ENCODE data around the gene PIP5K1A.
"Not testable (repeated sequence)": the region's sequence is repeated elsewhere in the genome, so short reads cannot be mapped to it uniquely, and the experiment has no call there.

PIP5K1A gene

GRCh38 chr1:151246786-151247185 is 48.4 kb downstream of the PIP5K1A start:
- in situ Hi-C loops (cut with HindIII; ENCODE audit: low sequenced_read_pairs): loop anchor here (5.0 to 10.0 kb wide), 2 partner anchors 39 to 78 kb away; partner anchors contain the start of gene PI4KB

- in situ Hi-C loops (cut with HindIII; ENCODE audit: low sequenced_read_pairs): no loop called here
These were observed 53.5 kb downstream of the PIP5K1A start for GRCh38 chr1:151251656-151252470.

DNA sequence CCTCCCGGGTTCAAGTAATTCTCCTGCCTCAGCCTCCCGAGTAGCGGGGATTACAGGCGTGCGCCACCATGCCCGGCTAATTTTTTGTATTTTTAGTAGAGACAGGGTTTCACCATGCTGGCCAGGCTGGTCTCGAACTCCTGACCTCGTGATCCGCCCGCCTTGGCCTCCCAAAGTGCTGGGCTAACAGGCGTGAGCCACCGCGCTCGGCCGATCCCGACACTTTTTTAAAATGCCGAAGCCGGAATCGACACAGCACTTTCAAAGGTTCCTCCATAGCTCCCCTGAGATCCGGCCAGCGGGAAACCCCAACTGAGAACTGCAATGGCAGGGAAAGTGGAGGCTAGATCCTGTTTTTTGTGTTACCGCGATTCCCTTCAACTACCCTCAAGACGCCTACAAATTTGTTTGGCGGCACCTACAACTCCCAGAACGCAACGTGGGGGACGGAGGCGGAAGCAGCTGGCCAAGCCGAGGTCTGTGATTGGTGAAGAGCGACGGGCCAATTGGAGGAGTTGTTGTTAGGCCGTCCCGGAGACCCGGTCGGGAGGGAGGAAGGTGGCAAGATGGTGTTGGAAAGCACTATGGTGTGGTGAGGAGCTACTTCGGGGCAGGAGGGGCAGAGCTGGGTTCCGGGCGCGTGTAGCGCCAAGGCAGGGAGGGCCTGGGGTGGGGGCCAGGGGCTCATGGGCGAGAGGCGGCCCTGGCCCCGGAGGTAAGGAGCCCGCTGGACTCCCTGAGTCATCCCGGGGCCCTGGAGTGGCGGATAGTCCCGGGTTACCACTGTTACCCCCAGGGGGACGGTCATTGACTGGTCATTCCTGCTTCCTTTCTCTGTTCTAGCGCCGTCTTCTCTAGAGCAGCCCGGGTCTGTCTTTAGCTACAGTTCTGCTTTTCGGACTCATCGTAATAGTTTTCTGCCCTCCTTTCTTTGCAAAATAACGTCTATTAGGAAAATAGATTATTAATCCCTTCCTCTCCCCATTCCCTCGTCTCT is 56.2 kb downstream of the PIP5K1A start, which contains the start of gene PSMD4:
Gene PSMD4, plus strand, starts transcription at position 518 of the 997 bp plus-strand sequence. Its CDS starts 49 bp downstream, at position 567.
- in situ Hi-C loops (cut with HindIII; ENCODE audit: low sequenced_read_pairs): no loop called here

DNA sequence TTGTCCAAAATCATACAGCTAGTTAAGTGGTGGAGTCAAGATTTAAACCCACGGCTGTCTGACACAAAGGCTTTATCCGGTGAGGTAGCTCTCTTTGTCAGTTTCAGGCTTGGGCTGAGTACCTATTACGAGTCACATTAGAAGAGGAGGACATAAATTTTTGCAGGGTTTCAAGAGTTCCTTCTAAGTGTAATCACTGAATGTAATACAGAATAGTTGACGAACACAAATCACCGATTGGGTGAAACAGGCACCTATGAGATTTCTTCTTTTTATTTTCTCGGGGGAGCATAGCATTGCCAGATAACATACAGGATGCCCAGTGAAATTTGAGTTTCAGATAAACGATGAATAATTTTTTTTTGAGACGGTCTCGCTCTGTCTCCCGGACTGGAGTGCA is 57.0 kb downstream of the PIP5K1A start:
- in situ Hi-C loops (cut with HindIII; ENCODE audit: low sequenced_read_pairs): no loop called here

- in situ Hi-C loops (cut with HindIII; ENCODE audit: low sequenced_read_pairs): no loop called here
These were observed 61.0 kb downstream of the PIP5K1A start for GRCh38 chr1:151259351-151259750.

DNA sequence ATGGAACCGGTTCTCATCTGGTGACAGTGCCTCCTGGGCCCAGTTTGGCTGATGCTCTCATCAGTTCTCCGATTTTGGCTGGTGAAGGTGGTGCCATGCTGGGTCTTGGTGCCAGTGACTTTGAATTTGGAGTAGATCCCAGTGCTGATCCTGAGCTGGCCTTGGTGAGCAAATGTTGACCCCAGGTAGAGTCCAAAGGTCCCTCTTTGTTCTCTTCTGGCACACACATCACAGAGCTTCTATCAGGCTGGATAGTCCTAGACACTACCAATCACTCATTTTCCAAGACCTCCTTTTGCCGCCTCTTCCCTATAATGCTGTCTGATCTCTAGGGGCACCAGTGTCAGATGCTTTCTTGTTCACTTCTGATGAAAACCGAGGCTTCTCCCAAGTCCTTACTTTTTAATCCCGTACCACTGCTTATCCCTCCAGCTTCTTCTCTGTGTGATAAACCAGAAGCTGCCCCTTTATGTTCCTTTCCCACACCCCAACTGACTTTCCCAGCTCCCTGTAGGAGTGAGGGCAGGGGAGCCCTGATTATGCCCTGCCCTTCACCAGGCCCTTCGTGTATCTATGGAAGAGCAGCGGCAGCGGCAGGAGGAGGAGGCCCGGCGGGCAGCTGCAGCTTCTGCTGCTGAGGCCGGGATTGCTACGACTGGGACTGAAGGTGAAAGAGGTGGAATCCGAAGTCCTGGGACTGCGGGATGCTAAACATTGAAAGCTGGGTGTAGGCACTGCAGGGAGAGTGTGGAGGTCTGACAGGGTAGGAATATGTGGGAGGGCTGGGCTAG is 67.3 kb downstream of the PIP5K1A start:
- in situ Hi-C loops (cut with HindIII; ENCODE audit: low sequenced_read_pairs): no loop called here

DNA sequence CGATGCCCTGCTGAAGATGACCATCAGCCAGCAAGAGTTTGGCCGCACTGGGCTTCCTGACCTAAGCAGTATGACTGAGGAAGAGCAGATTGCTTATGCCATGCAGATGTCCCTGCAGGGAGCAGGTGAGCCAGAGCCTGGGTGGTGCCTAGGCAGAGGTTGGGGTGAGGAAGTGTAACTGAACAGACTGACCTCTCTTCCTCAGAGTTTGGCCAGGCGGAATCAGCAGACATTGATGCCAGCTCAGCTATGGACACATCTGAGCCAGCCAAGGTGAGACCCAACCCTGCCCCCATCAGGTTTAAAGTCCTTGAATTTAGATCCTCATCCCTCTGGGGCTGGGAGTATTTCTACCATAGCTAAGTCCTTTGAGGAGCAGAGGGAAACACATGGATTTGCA is 68.0 kb downstream of the PIP5K1A start:
- in situ Hi-C loops (cut with HindIII; ENCODE audit: low sequenced_read_pairs): no loop called here

DNA sequence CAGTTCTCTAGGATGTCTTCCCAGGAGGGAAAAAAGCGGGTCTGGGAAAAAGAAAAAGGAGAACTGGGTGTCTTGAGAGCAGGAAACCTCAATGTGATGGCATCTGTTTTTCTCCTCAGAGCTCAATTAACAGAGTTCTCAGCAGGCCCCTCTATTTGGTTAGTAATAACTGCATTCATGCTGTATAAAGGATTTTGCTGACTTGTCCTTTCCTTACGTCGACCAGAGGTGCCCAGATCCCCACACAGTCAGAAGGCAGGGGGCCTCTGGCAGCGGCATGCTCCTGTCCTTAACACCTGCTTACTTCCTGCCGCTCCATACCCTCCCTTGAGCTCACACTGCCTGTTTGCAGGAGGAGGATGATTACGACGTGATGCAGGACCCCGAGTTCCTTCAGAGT is 68.5 kb downstream of the PIP5K1A start:
- in situ Hi-C loops (cut with HindIII; ENCODE audit: low sequenced_read_pairs): no loop called here

- in situ Hi-C loops (cut with HindIII; ENCODE audit: low sequenced_read_pairs): no loop called here
These were observed 69.4 kb downstream of the PIP5K1A start for GRCh38 chr1:151267760-151268159.

DNA sequence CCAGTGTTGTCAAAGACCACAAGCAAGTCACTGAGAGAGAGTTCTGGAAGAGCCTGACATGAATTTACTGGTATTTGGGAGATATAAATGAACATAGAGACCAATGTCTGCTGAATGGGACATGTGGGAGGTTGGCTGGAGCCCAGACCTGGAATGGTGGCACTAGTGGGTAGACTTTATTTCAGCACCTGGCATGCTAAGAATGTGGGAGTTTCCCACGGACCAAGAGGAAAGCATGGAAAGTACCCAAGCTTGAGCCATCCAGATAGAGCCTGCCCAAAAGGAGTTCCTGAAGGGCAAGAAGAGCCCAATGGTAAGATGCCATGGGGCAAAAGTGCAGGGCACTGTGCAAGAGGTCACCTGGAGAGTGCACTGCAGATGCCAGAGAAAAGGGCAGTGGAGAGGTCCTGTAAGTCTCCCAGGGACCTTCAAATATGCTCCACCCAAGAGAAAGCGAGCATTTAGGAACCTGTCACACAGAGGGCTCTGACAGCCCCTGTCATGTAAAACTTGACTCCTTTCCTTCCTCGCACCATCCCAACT is 75.6 kb downstream of the PIP5K1A start:
- in situ Hi-C loops (cut with HindIII; ENCODE audit: low sequenced_read_pairs): no loop called here

DNA sequence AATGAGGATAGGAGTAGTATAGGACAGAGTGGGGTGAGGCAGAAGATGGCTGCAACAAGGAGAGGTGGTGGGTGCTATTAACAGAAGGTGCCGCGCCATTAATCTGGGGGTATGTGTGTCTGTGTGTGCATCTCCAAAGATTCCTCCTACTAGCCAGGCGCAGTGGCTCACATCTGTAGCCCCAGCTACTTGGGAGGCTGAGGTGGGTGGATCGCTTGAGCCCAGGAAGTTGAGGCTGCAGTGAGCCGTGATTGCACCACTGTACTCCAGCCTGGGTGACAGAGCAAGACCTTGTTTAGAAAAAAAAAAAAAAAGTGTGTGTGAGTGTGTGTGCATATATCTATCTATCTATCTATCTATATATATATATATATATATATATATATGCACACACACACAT is 77.0 kb downstream of the PIP5K1A start:
- in situ Hi-C loops (cut with HindIII; ENCODE audit: low sequenced_read_pairs): not testable (repeated sequence)

DNA sequence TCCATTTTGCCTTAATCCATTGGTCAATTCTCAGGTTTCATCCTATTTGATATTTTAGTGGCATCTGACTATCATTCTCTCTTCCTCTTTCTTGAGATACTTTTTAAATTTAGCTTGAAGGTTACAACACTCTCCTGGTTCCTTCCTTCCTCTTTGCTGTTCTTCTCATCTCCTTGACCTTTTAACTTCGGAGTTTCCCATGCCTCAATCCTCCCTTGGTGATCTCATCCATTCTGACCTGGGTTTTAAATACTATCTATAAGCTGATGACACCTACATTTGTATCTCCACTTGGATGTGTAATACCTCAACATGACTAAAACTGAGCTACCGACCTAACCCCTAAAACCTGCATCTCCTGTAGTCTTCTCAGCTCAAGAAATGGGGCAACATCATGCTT is 78.9 kb downstream of the PIP5K1A start:
- in situ Hi-C loops (cut with HindIII; ENCODE audit: low sequenced_read_pairs): no loop called here

GRCh38 chr1:151281225-151281968 is 83.0 kb downstream of the PIP5K1A start:
- in situ Hi-C loops (cut with HindIII; ENCODE audit: low sequenced_read_pairs): loop anchor here (5.0 kb wide), 2 partner anchors 41 to 71 kb away; no protein-coding TSS in a partner anchor

DNA sequence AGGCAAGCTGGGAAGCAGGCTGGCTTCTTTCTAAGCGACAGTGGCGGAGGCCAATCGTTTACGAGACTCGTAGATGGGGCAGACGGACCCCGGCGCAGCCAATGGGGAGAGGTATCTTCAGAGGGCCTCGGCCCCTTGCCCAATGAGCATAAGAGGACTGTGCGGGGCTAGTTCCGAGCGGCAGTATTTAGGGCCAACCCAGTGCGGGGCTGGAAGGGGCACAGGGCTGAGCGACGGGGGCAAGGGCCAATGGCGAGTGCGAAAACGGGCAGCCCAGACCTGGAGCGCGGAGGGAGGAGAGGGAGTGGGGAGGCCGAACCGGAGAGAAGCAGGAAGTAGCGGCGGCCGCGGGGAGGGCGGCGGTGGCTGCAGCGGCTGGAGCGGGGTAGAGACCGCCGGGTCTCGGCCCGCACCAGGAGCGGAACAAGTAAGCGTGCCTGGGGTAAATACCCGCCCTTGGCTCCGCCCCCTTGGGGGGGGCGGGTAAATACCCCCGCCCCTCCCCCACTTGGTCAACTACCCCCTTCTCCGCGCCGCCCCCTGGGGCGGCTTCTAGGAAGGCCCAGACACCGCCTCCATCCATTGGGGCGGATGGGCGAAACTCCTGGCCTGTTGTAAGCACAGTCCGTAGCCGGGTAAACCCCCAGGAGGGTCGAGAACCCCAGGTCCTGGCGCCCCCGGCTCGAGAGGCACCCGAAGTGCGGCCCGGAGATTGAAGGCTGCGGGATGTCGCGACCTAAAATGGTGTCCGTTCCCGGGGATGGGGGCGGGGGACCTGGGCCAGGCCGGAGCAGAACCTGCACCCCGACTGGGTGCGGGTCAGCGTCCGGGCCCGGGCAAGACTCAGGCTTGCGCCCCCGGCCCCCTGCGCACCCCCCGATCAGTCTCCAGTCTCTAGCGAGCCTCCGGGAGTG is 83.9 kb downstream of the PIP5K1A start, which contains the start of gene ZNF687:
Gene ZNF687, plus strand, starts transcription at position 331 of the 914 bp plus-strand sequence. CDS start 3,993 bp downstream, outside the sequence.
- in situ Hi-C loops (cut with HindIII; ENCODE audit: low sequenced_read_pairs): loop anchor here (5.0 kb wide), 2 partner anchors 40 to 70 kb away; no protein-coding TSS in a partner anchor

DNA sequence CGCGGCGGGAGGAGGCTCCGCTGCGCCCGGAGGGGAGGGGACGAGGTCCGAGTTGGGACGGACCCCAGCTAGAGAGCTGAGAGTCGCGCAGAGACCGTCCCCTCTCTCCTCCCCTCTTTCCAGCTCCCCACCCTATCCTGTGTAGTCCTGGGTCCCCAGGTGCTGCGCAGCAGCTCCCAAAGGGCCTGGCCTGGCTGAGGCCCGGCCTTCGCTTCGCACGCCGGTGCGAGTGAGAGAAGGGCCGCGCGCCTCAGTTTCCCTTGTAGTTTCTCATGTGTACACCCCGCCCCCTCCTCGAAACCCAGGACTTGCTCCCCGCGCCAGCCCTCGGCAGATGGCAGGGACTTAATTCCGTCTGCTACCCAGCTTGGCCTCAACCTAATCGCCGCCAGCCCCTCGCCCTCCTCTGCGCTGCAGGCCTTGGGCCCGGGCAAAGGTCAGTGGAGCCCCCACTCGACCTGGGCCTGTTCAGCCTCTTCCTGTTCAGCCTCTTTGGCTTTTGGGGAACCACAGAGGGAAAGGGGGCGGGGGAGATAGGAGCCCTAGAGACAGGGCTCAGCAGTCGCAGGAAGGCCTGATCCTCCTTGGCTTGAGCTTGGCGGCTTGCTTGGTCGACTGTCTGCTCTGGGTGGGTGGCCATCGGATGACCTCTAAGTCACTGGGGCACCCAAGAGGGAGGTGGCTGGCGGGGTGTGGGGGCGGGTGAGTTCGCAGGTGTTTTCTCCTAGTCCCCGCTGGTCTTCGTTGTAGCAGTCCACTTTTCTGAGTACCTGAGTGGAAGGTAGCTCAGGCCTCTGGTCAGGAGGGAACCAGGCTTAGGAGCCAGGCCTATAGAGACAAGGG is 84.8 kb downstream of the PIP5K1A start:
- in situ Hi-C loops (cut with HindIII; ENCODE audit: low sequenced_read_pairs): loop anchor here (5.0 kb wide), 2 partner anchors 39 to 69 kb away; no protein-coding TSS in a partner anchor

DNA sequence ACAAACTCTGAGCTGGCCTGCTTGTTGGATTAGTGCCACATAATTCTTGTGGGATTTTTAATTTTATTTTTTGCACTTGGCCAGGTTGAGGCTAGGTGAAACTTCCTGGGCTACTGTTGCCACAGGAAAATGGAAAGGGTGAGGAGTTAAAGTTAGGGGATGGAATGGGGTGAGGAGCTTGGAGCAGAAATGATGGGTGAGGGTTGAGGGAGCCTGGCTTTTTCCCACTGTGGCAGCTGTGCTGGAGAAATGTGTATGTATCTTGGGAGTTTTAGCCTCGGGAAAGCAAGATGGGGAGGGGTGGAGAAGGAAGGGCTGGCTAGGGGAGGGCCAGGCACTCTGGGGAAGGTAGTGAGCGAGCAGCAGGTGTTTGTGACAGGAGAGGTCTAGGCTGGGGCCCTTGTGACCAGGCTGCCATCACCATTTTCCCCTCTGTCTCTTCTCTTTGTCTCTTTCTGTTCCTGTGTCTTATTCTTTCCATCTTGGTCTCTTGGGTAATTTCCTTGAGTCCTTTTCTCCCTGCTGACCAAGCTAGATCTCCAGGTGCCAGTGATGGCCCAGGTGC is 85.7 kb downstream of the PIP5K1A start:
- in situ Hi-C loops (cut with HindIII; ENCODE audit: low sequenced_read_pairs): loop anchor here (5.0 kb wide), 2 partner anchors 38 to 68 kb away; no protein-coding TSS in a partner anchor

Measured in endothelial cell of hepatic sinusoid (primary cell).